Smooth muscle cell of the umbilical artery (primary cell): ENCODE measurements around the gene PRDM9. TPM values are rescaled to one million over a fixed set of nuclear protein-coding genes. Genes with fewer than 3 reads are reported as not detected.

Source experiments
- total RNA-seq: library from RNA; depleted of rRNA; stranded (reverse); fragments of >200 nt; gene quantifications from 2 replicates; pipeline ENCODE4 v1.2.3, GENCODE V29; 2014

The PRDM9 gene
- not detected in 2 replicates for total RNA-seq

GRCh38 chr5:23507278-23507685 lies at the start of gene PRDM9:
PRDM9 (plus strand) TSS chr5:23507609; CDS start chr5:23509034, 1,425 bp downstream.

